Vagina (tissue), 2 donors: ENCODE measurements around the gene RTF2. TPM values are rescaled to one million over a fixed set of nuclear protein-coding genes. Genes with fewer than 3 reads are reported as not detected.

ENCODE experiments used
- DNase-seq, 2 donors: peaks; one replicate each; pipeline ENCODE4 v3.0.0-alpha.2; 2017; ENCODE audit errors: extremely low spot score in 2 of 2
- H3K27ac ChIP-seq: fragments of 200-600 bp; sonication (generic); one replicate; pipeline ENCODE4 v1.5.1; 2019
- H3K27me3 ChIP-seq: fragments of 200-600 bp; sonication (generic); one replicate; pipeline ENCODE4 v1.5.1; 2019
- H3K36me3 ChIP-seq, 2 donors: fragments of 200-600 bp; sonication (generic); one replicate each; pipeline ENCODE4 v1.5.1; 2017 to 2019
- H3K4me1 ChIP-seq: fragments of 200-600 bp; sonication (generic); one replicate; pipeline ENCODE4 v1.5.1; 2019
- H3K4me3 ChIP-seq, 2 donors: fragments of 200-600 bp; sonication (generic); 1 replicate in 1 of 2; 2 replicates in 1 of 2; pipeline ENCODE4 v1.5.1; 2016 to 2019
- H3K9me3 ChIP-seq: fragments of 200-600 bp; sonication (generic); one replicate; pipeline ENCODE4 v1.5.1; 2019
- CTCF ChIP-seq, 3 experiments: fragments of 450-650 bp in 2 of 3; fragments of 200-600 bp in 1 of 3; sonication (generic) in 1 of 3; IDR thresholded peaks; one replicate each; pipeline ENCODE4 v1.5.1; 2017 to 2019; ENCODE audit warnings: antibody characterized with exemption in 3 of 3, mild to moderate bottlenecking in 2 of 3, moderate library complexity in 2 of 3
- POLR2A ChIP-seq, 2 donors: fragments of 450-650 bp; IDR thresholded peaks; one replicate each; pipeline ENCODE4 v1.6.1; 2017; ENCODE audit warnings: antibody characterized with exemption in 2 of 2, mild to moderate bottlenecking in 2 of 2, moderate library complexity in 2 of 2
- POLR2AphosphoS5 ChIP-seq, 2 donors: sonication (generic); formaldehyde crosslinking; IDR thresholded peaks; one replicate each; pipeline ENCODE4 v1.9.0; 2017; ENCODE audit warnings: antibody characterized with exemption in 2 of 2, mild to moderate bottlenecking in 2 of 2, low read depth in 1 of 2; ENCODE audit not compliant: insufficient read depth in 1 of 2
- intact Hi-C: fragments of 100-400 bp; cut with DNase I; formaldehyde crosslinking; loops from one replicate; pipeline ENCODE4 v1.15.1; 2023
- total RNA-seq: library from RNA; depleted of rRNA; stranded (reverse); fragments of >200 nt; gene quantifications from one replicate; pipeline ENCODE4 v1.2.3, GENCODE V29; 2016

Gene RTF2
- total RNA-seq, 1 donor from 2014 or later = 47.1 TPM

DNA sequence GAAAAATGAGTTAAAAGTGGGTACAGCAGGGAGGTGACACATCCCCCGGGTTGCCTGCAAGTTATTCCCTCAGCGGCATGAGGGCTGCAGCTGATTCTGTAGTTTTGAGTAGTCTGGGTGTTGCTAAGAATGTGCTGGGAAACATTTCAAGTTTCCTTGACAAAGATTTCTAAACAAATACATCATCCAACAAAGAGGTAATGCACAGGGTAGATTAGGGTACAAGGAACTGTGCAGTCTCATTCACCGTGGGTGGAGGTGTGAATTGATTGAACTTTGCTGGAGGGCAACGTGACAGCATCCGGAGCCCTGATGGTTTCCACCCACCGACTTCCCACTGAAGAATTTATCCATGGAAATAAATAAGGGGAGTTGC lies 34.6 kb upstream of the RTF2 start:
- no peaks in the 10 kb centered on the region for H3K36me3 ChIP-seq
- H3K27me3 ChIP-seq = no peaks in the 10 kb centered on the region
- no peak for DNase-seq
- H3K4me1 ChIP-seq = peaks cover under 1% of the 10 kb centered on the region
- no peak for TF ChIP-seq POLR2AphosphoS5 (IDR thresholded peaks at IDR 0.05; ENCODE audit: insufficient read depth in 1 of 2, low read depth in 1 of 2)
- TF ChIP-seq CTCF (IDR thresholded peaks at IDR 0.05) = no peak
- TF ChIP-seq POLR2A (IDR thresholded peaks at IDR 0.05) = no peak
- intact Hi-C loops = no loop called here
- no peak overlapping the region for H3K27ac ChIP-seq
- H3K9me3 ChIP-seq = no peaks in the 10 kb centered on the region
- H3K4me3 ChIP-seq = no peak overlapping the region

GRCh38 chr20:56437196-56437960 lies 31.0 kb upstream of the RTF2 start:
- H3K9me3 ChIP-seq = no peaks in the 10 kb centered on the region
- no peak for DNase-seq
- H3K27me3 ChIP-seq = no peaks in the 10 kb centered on the region
- H3K36me3 ChIP-seq = no peaks in the 10 kb centered on the region
- H3K4me1 ChIP-seq = peaks cover 12% of the 10 kb centered on the region
- H3K27ac ChIP-seq = no peak overlapping the region
- H3K4me3 ChIP-seq = no peak overlapping the region
- intact Hi-C loops = no loop called here
- TF ChIP-seq POLR2A (IDR thresholded peaks at IDR 0.05) (no peak), POLR2AphosphoS5 (IDR thresholded peaks at IDR 0.05; ENCODE audit: insufficient read depth in 1 of 2, low read depth in 1 of 2) (no peak), CTCF (IDR thresholded peaks at IDR 0.05) (no peak)

GRCh38 chr20:56438284-56438683 lies 30.1 kb upstream of the RTF2 start:
- intact Hi-C loops = no loop called here
- TF ChIP-seq POLR2AphosphoS5 (IDR thresholded peaks at IDR 0.05; ENCODE audit: insufficient read depth in 1 of 2, low read depth in 1 of 2) (no peak), POLR2A (IDR thresholded peaks at IDR 0.05) (no peak), CTCF (IDR thresholded peaks at IDR 0.05) (no peak)
- Histone ChIP-seq H3K27ac (no peak overlapping the region), H3K27me3 (no peaks in the 10 kb centered on the region), H3K4me1 (peaks cover 12% of the 10 kb centered on the region), H3K36me3 (no peaks in the 10 kb centered on the region), H3K9me3 (no peaks in the 10 kb centered on the region), H3K4me3 (no peak overlapping the region)
- DNase-seq = no peak

- intact Hi-C loops = no loop called here
Observed at GRCh38 chr20:56439771-56440291, 28.6 kb upstream of the RTF2 start.

More at GRCh38 chr20:56439771-56440291, 28.6 kb upstream of the RTF2 start:
- H3K4me3 ChIP-seq = no peak overlapping the region
- no peak for DNase-seq
- H3K9me3 ChIP-seq = no peaks in the 10 kb centered on the region
- no peaks in the 10 kb centered on the region for H3K36me3 ChIP-seq
- peaks cover 12% of the 10 kb centered on the region for H3K4me1 ChIP-seq
- no peaks in the 10 kb centered on the region for H3K27me3 ChIP-seq
- TF ChIP-seq CTCF (IDR thresholded peaks at IDR 0.05) = no peak
- no peak overlapping the region for H3K27ac ChIP-seq
